ENCODE data around the gene CNTLN.

The CNTLN gene

GRCh38 chr9:17135295-17136160, 688 bp downstream of the CNTLN start:
- H3K27ac ChIP-seq (ENCODE audit: low read depth, low read length) = peak overlapping the region; percentile 67
- peak overlapping the region; percentile 92 for H3K4me3 ChIP-seq (ENCODE audit: low read depth, low read length)
- H3K4me1 ChIP-seq (ENCODE audit: control insufficient read depth, insufficient read depth, low read length) = peaks cover 11% of the 10 kb centered on the region; the same call in 1 of the 2 replicates

GRCh38 chr9:17137566-17137965, 2.7 kb downstream of the CNTLN start:
- H3K27ac ChIP-seq (ENCODE audit: low read depth, low read length) = no peak overlapping the region
- peaks cover 13% of the 10 kb centered on the region for H3K27me3 ChIP-seq (ENCODE audit: control insufficient read depth, insufficient read depth, low read length)
- H3K4me1 ChIP-seq (ENCODE audit: control insufficient read depth, insufficient read depth, low read length) = peaks cover 7% of the 10 kb centered on the region; the same call in 1 of the 2 replicates
- no peak overlapping the region for H3K9ac ChIP-seq (ENCODE audit: low read depth, low read length)
- no peak overlapping the region for H3K4me3 ChIP-seq (ENCODE audit: low read depth, low read length)
- no peaks in the 10 kb centered on the region for H3K9me3 ChIP-seq (ENCODE audit: control insufficient read depth, insufficient read depth, low read length)
- no peaks in the 10 kb centered on the region; the same call in 1 of the 2 replicates for H3K36me3 ChIP-seq (ENCODE audit: control insufficient read depth, insufficient read depth, low read length)

More at GRCh38 chr9:17135295-17136160, 688 bp downstream of the CNTLN start:
- Histone ChIP-seq H3K9ac (ENCODE audit: low read depth, low read length) (peak overlapping the region; percentile 85), H3K9me3 (ENCODE audit: control insufficient read depth, insufficient read depth, low read length) (no peaks in the 10 kb centered on the region), H3K27me3 (ENCODE audit: control insufficient read depth, insufficient read depth, low read length) (peaks cover 13% of the 10 kb centered on the region), H3K36me3 (ENCODE audit: control insufficient read depth, insufficient read depth, low read length) (no peaks in the 10 kb centered on the region; the same call in 1 of the 2 replicates)

- H3K27me3 ChIP-seq (ENCODE audit: control insufficient read depth, insufficient read depth, low read length) = peaks cover 12% of the 10 kb centered on the region
- H3K36me3 ChIP-seq (ENCODE audit: control insufficient read depth, insufficient read depth, low read length) = peaks cover 4% of the 10 kb centered on the region; the same call in 1 of the 2 replicates
- H3K9ac ChIP-seq (ENCODE audit: low read depth, low read length) = no peak overlapping the region
- no peaks in the 10 kb centered on the region for H3K9me3 ChIP-seq (ENCODE audit: control insufficient read depth, insufficient read depth, low read length)
- no peak overlapping the region for H3K4me3 ChIP-seq (ENCODE audit: low read depth, low read length)
- peaks cover 7% of the 10 kb centered on the region; the same call in 1 of the 2 replicates for H3K4me1 ChIP-seq (ENCODE audit: control insufficient read depth, insufficient read depth, low read length)
- H3K27ac ChIP-seq (ENCODE audit: low read depth, low read length) = no peak overlapping the region
Measured at GRCh38 chr9:17138503-17138902, 3.7 kb downstream of the CNTLN start.

- H3K4me1 ChIP-seq (ENCODE audit: control insufficient read depth, insufficient read depth, low read length) = no peaks in the 10 kb centered on the region; the same call in 1 of the 2 replicates
- no peaks in the 10 kb centered on the region for H3K9me3 ChIP-seq (ENCODE audit: control insufficient read depth, insufficient read depth, low read length)
Measured at GRCh38 chr9:17140418-17140817, 5.6 kb downstream of the CNTLN start.

GRCh38 chr9:17148324-17148723, 13.5 kb downstream of the CNTLN start:
- peaks cover 19% of the 10 kb centered on the region; the same call in 1 of the 2 replicates for H3K36me3 ChIP-seq (ENCODE audit: control insufficient read depth, insufficient read depth, low read length)
- no peaks in the 10 kb centered on the region for H3K9me3 ChIP-seq (ENCODE audit: control insufficient read depth, insufficient read depth, low read length)
- H3K9ac ChIP-seq (ENCODE audit: low read depth, low read length) = no peak overlapping the region
- H3K27me3 ChIP-seq (ENCODE audit: control insufficient read depth, insufficient read depth, low read length) = no peaks in the 10 kb centered on the region
- H3K27ac ChIP-seq (ENCODE audit: low read depth, low read length) = no peak overlapping the region
- H3K4me1 ChIP-seq (ENCODE audit: control insufficient read depth, insufficient read depth, low read length) = no peaks in the 10 kb centered on the region
- no peak overlapping the region for H3K4me3 ChIP-seq (ENCODE audit: low read depth, low read length)

More at GRCh38 chr9:17140418-17140817, 5.6 kb downstream of the CNTLN start:
- peaks cover 17% of the 10 kb centered on the region; the same call in 1 of the 2 replicates for H3K36me3 ChIP-seq (ENCODE audit: control insufficient read depth, insufficient read depth, low read length)
- H3K27ac ChIP-seq (ENCODE audit: low read depth, low read length) = no peak overlapping the region
- no peak overlapping the region for H3K9ac ChIP-seq (ENCODE audit: low read depth, low read length)
- no peaks in the 10 kb centered on the region for H3K27me3 ChIP-seq (ENCODE audit: control insufficient read depth, insufficient read depth, low read length)
- H3K4me3 ChIP-seq (ENCODE audit: low read depth, low read length) = no peak overlapping the region

GRCh38 chr9:17159469-17159868, 24.6 kb downstream of the CNTLN start:
- no peak overlapping the region for H3K4me3 ChIP-seq (ENCODE audit: low read depth, low read length)
- no peak overlapping the region for H3K27ac ChIP-seq (ENCODE audit: low read depth, low read length)
- H3K4me1 ChIP-seq (ENCODE audit: control insufficient read depth, insufficient read depth, low read length) = peaks cover 7% of the 10 kb centered on the region
- H3K36me3 ChIP-seq (ENCODE audit: control insufficient read depth, insufficient read depth, low read length) = no peaks in the 10 kb centered on the region
- no peaks in the 10 kb centered on the region for H3K27me3 ChIP-seq (ENCODE audit: control insufficient read depth, insufficient read depth, low read length)
- 0 out of 2 replicates have a peak, but pooled peaks cover 3% of the 10 kb centered on the region for H3K9me3 ChIP-seq (ENCODE audit: control insufficient read depth, insufficient read depth, low read length)
- H3K9ac ChIP-seq (ENCODE audit: low read depth, low read length) = no peak overlapping the region

- Histone ChIP-seq H3K36me3 (ENCODE audit: control insufficient read depth, insufficient read depth, low read length) (no peaks in the 10 kb centered on the region), H3K27ac (ENCODE audit: low read depth, low read length) (no peak overlapping the region), H3K9ac (ENCODE audit: low read depth, low read length) (no peak overlapping the region), H3K9me3 (ENCODE audit: control insufficient read depth, insufficient read depth, low read length) (0 out of 2 replicates have a peak, but pooled peaks cover 3% of the 10 kb centered on the region), H3K27me3 (ENCODE audit: control insufficient read depth, insufficient read depth, low read length) (no peaks in the 10 kb centered on the region), H3K4me3 (ENCODE audit: low read depth, low read length) (no peak overlapping the region), H3K4me1 (ENCODE audit: control insufficient read depth, insufficient read depth, low read length) (peaks cover 7% of the 10 kb centered on the region)
Measured at GRCh38 chr9:17160327-17160726, 25.5 kb downstream of the CNTLN start.

- Histone ChIP-seq H3K27ac (ENCODE audit: low read depth, low read length) (no peak overlapping the region), H3K4me3 (ENCODE audit: low read depth, low read length) (no peak overlapping the region), H3K27me3 (ENCODE audit: control insufficient read depth, insufficient read depth, low read length) (no peaks in the 10 kb centered on the region), H3K9me3 (ENCODE audit: control insufficient read depth, insufficient read depth, low read length) (0 out of 2 replicates have a peak, but pooled peaks cover 2% of the 10 kb centered on the region), H3K36me3 (ENCODE audit: control insufficient read depth, insufficient read depth, low read length) (no peaks in the 10 kb centered on the region), H3K4me1 (ENCODE audit: control insufficient read depth, insufficient read depth, low read length) (no peaks in the 10 kb centered on the region), H3K9ac (ENCODE audit: low read depth, low read length) (no peak overlapping the region)
Measured at GRCh38 chr9:17165764-17166163, 30.9 kb downstream of the CNTLN start.

GRCh38 chr9:17166346-17166745, 31.5 kb downstream of the CNTLN start:
- Histone ChIP-seq H3K4me3 (ENCODE audit: low read depth, low read length) (no peak overlapping the region), H3K9me3 (ENCODE audit: control insufficient read depth, insufficient read depth, low read length) (0 out of 2 replicates have a peak, but pooled peaks cover 2% of the 10 kb centered on the region), H3K4me1 (ENCODE audit: control insufficient read depth, insufficient read depth, low read length) (no peaks in the 10 kb centered on the region), H3K27ac (ENCODE audit: low read depth, low read length) (no peak overlapping the region), H3K9ac (ENCODE audit: low read depth, low read length) (no peak overlapping the region), H3K36me3 (ENCODE audit: control insufficient read depth, insufficient read depth, low read length) (no peaks in the 10 kb centered on the region), H3K27me3 (ENCODE audit: control insufficient read depth, insufficient read depth, low read length) (no peaks in the 10 kb centered on the region)

GRCh38 chr9:17171309-17172094, 36.7 kb downstream of the CNTLN start:
- no peaks in the 10 kb centered on the region for H3K27me3 ChIP-seq (ENCODE audit: control insufficient read depth, insufficient read depth, low read length)
- no peak overlapping the region for H3K9ac ChIP-seq (ENCODE audit: low read depth, low read length)
- H3K4me1 ChIP-seq (ENCODE audit: control insufficient read depth, insufficient read depth, low read length) = no peaks in the 10 kb centered on the region
- 0 out of 2 replicates have a peak, but pooled peaks cover 2% of the 10 kb centered on the region for H3K9me3 ChIP-seq (ENCODE audit: control insufficient read depth, insufficient read depth, low read length)
- no peak overlapping the region for H3K4me3 ChIP-seq (ENCODE audit: low read depth, low read length)
- H3K36me3 ChIP-seq (ENCODE audit: control insufficient read depth, insufficient read depth, low read length) = no peaks in the 10 kb centered on the region
- no peak overlapping the region for H3K27ac ChIP-seq (ENCODE audit: low read depth, low read length)
